Mucosa of stomach (tissue), 1 donor: ENCODE measurements around the gene KLRD1.

Source experiments
- H3K27me3 ChIP-seq: one replicate; pipeline ENCODE4 v1.7.0; 2013; ENCODE audit warnings: mild to moderate bottlenecking, low read length; ENCODE audit not compliant: control insufficient read depth, insufficient read depth
- H3K36me3 ChIP-seq: one replicate; pipeline ENCODE4 v1.7.0; 2013; ENCODE audit warnings: low read length; ENCODE audit not compliant: control insufficient read depth, insufficient read depth
- H3K4me1 ChIP-seq: one replicate; pipeline ENCODE4 v1.7.0; 2013; ENCODE audit warnings: mild to moderate bottlenecking, low read length; ENCODE audit not compliant: control insufficient read depth, insufficient read depth
- H3K4me3 ChIP-seq: one replicate; pipeline ENCODE4 v1.7.0; 2013; ENCODE audit warnings: low read length
- H3K9ac ChIP-seq: one replicate; pipeline ENCODE4 v1.7.0; 2013; ENCODE audit warnings: mild to moderate bottlenecking, low read length, moderate library complexity
- H3K9me3 ChIP-seq: one replicate; pipeline ENCODE4 v1.7.0; 2013; ENCODE audit warnings: mild to moderate bottlenecking, low read length, moderate library complexity; ENCODE audit not compliant: control insufficient read depth
- donor health status: Pancreatic carcinoma.

Gene KLRD1, protein sequence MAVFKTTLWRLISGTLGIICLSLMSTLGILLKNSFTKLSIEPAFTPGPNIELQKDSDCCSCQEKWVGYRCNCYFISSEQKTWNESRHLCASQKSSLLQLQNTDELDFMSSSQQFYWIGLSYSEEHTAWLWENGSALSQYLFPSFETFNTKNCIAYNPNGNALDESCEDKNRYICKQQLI

DNA sequence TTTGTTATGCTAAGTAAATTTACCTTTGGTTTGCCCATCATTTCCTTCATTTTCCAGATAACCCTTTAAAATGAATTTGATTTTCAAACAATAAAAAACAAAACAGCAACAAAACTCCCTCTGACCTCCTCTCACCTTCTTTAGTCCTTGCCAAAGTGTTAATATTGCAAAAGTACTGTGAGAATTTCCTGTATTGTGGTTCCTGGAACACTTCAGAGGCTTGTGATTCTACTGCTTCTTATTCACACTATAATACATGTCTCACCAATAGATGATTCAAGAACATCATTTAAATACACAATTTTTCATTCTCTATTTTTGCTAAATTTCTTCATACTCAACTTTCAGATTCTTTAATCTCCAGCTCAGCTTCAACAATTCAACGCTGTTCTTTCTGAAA is at the start of gene KLRD1:
Gene KLRD1 (plus strand): TSS at position 241 of the 400 bp plus-strand sequence. CDS start 208 bp downstream, outside the sequence.
- no peaks in the 10 kb centered on the region for H3K27me3 ChIP-seq
- H3K4me3 ChIP-seq = no peak within 1 kb of the TSS
- no peak within 1 kb of the TSS for H3K9ac ChIP-seq
- no peaks in the 10 kb centered on the region for H3K4me1 ChIP-seq
- H3K36me3 ChIP-seq = no peaks in the 10 kb centered on the region
- H3K9me3 ChIP-seq = no peaks in the 10 kb centered on the region

DNA sequence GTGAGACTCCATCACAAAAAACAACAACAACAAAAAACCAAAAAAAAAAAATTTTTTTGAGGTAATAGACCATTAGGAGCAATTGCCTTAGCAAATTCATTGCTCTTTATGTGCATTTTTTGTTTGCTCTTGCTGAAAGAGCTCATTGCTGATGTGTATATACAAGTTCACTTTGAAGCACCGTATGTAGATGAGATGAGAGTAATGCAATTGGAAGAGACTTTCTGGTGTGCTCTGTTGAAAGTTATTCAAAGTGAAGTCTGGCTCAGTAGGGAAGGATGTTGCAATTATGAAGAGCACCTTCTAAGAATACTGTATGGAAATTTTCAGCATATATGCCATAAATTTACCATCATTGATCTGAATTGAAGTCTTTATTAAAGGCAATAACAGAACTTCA is 46.7 kb upstream of the KLRD1 start:
- H3K4me3 ChIP-seq = no peak overlapping the region
- no peaks in the 10 kb centered on the region for H3K4me1 ChIP-seq
- H3K9ac ChIP-seq = no peak overlapping the region
- H3K36me3 ChIP-seq = no peaks in the 10 kb centered on the region
- H3K27me3 ChIP-seq = no peaks in the 10 kb centered on the region
- H3K9me3 ChIP-seq = no peaks in the 10 kb centered on the region

DNA sequence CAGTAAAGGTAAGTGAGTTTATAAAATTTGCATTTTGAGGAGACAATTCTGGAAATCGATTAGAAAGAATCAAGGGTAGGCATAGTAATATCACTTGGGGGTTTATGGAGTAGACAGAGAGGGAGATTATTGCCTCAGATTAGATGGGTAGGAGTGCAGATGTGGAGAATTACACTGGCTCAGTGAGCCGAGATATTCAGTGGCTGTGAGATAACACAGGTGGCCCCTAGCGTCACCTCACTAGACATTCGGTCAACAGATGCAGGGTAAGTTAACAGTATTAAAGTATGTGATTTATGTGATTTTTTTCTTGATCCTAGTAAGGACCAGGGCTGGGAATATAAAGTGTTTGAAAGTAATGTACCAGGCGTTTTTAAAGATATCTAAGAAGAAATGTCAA is 39.6 kb upstream of the KLRD1 start:
- Histone ChIP-seq H3K36me3 (no peaks in the 10 kb centered on the region), H3K9me3 (no peaks in the 10 kb centered on the region), H3K9ac (no peak overlapping the region), H3K4me3 (no peak overlapping the region), H3K4me1 (no peaks in the 10 kb centered on the region), H3K27me3 (no peaks in the 10 kb centered on the region)

DNA sequence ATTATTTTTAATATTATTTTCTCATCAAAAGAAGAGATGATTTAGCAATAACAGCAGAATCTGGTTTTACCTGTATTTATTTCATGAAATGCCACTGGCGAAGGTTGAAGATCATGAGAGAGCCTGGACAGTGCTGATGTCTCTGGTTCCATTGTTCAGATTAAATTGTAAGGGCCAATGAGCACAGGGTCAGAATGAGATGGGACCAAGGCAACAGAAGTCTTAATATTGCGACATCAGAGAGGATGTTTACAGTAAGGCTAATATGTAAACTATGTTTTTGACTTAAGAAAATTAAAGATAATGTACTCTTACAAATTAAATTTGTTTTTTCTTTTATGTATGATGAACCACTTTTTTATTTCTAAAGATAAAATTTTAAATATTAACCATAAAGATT is 35.2 kb upstream of the KLRD1 start:
- H3K36me3 ChIP-seq = no peaks in the 10 kb centered on the region
- H3K9me3 ChIP-seq = no peaks in the 10 kb centered on the region
- no peak overlapping the region for H3K4me3 ChIP-seq
- H3K27me3 ChIP-seq = no peaks in the 10 kb centered on the region
- no peaks in the 10 kb centered on the region for H3K4me1 ChIP-seq
- H3K9ac ChIP-seq = no peak overlapping the region

DNA sequence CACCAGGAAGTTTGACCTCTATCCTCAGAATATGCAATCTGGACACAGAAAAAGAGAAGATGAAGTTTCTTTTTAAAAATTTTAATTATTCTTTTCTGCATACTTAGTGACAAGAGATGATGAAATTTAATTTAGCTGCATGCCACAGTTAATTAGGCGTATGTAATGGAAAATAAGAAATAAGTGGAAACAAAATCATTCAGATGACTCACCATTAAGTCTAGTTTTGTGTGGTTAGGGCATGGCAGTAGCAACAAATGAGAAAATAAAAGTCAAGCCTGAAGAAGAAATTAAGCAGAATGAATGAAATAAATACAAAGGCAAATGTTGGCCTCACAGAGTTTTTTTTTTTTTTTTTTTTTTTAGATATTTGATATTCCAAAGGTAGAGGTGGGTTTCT is 30.9 kb upstream of the KLRD1 start:
- Histone ChIP-seq H3K9me3 (no peaks in the 10 kb centered on the region), H3K9ac (no peak overlapping the region), H3K4me1 (no peaks in the 10 kb centered on the region)

DNA sequence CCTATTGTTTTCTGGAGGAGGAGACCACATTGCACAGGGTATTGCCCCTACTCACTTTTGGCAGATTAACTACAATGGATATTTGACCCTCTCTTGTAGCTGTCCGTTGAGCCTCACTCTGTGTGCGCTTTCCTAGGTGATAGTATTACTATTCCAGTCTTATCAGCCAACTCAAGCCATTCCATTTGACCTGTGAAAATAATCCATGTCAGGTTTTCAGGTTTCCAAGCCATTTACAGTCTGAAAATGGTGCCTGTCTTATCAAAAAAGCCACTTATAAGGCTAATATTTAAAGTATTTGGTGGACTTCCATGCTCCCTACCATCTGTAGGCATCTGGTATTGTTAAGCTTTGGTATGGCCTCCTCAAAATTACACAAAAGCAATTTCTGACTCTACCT is 29.6 kb upstream of the KLRD1 start:
- Histone ChIP-seq H3K27me3 (no peaks in the 10 kb centered on the region), H3K4me1 (no peaks in the 10 kb centered on the region), H3K36me3 (no peaks in the 10 kb centered on the region), H3K4me3 (no peak overlapping the region), H3K9ac (no peak overlapping the region), H3K9me3 (no peaks in the 10 kb centered on the region)

More for the DNA sequence above, 30.9 kb upstream of the KLRD1 start:
- no peaks in the 10 kb centered on the region for H3K36me3 ChIP-seq
- no peak overlapping the region for H3K4me3 ChIP-seq
- H3K27me3 ChIP-seq = no peaks in the 10 kb centered on the region

DNA sequence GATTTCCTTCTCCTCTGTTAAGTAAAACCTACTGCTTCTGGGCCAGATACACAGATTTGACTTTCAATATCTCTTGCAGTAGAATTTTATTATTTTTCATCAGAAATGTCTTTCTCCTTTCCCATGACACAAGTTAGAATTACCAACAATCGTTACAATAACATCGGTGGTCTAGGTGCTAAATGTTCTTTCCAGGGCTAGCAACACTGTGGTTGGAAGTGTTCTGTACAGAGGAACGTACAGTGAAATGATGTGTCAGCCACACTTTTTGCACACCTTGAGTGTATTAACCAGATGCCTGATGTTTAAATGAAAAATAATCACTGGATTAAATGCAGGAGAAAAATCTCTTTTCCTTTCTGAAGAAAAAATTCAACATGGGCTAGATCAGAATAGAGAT is 27.7 kb upstream of the KLRD1 start:
- H3K36me3 ChIP-seq = no peaks in the 10 kb centered on the region
- no peaks in the 10 kb centered on the region for H3K4me1 ChIP-seq
- no peaks in the 10 kb centered on the region for H3K9me3 ChIP-seq
- no peak overlapping the region for H3K9ac ChIP-seq
- no peaks in the 10 kb centered on the region for H3K27me3 ChIP-seq
- no peak overlapping the region for H3K4me3 ChIP-seq

DNA sequence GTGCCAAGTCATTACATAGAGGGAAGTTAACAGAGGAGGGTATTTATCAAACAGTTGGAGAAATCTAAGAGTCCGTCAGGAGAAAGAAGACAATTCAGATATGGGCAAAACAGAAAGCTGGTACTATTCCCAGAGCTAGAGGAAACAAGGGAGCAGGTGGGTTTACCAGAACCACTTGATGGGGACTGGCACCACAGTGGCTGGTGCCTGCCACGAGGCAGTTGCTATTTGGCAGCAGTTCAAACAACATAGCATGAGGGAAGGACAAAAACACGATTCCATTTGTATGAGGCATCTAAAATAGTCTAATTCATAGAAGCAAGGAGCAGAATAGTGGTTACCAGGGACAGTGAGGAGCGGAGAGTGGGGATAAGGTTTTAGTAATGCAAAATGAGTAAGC is 24.6 kb upstream of the KLRD1 start:
- Histone ChIP-seq H3K9me3 (no peaks in the 10 kb centered on the region), H3K9ac (no peak overlapping the region), H3K4me1 (no peaks in the 10 kb centered on the region), H3K4me3 (no peak overlapping the region), H3K27me3 (no peaks in the 10 kb centered on the region), H3K36me3 (no peaks in the 10 kb centered on the region)

DNA sequence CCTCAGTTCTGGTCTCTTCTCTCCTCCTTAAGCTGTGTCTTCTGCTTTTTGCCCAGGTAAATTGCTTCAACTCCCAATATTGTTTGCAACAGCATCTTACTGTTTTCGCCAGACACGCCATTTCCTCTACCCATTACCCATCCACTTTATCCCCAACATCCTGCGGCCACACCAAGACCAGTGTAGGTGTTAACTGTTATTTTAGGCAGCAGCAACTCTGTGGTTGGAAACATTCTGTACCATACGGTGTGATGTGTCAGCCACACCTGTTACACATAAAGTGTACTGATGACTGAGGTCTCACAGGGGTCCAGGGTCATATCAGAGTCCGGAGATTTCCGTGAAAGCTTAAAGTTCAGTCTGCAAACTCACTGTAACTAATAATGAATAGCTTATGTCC is 21.8 kb upstream of the KLRD1 start:
- no peaks in the 10 kb centered on the region for H3K4me1 ChIP-seq
- no peaks in the 10 kb centered on the region for H3K36me3 ChIP-seq
- H3K27me3 ChIP-seq = no peaks in the 10 kb centered on the region
- no peaks in the 10 kb centered on the region for H3K9me3 ChIP-seq
- H3K4me3 ChIP-seq = no peak overlapping the region
- no peak overlapping the region for H3K9ac ChIP-seq

DNA sequence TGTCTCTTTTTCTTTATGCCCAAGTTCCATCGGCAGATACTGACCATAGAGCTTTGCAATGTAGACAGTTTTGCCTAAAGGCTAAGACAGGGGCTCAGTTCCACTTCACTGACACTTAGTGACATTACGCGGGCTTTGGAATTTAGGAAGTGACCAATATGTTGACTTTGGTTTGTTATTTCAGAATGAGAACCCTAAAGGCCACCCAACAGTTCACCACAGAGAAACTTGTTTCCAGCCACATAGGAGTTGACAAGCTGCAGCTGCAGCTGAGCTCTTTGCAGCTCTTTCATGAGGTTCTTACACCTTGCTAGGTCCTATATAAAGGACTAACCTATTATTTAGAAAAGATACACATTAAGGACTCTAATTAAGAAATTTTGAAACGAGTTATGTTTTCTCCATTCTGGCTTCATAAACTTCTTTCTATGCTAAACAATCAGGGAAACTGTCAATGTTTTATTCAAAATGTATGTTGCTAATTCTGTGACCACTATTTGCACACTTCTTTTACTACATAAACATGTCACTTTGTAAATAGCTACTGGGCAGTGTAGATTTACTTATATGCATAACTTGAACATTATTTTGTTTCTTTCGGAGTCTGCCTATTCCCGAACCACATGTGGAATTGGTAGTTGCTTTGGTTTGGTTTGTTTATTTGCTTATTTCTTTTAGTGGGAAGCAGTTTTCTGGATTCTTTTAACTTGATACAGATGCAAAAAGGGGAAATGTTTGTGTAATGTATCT is 18.5 kb upstream of the KLRD1 start:
- no peaks in the 10 kb centered on the region for H3K27me3 ChIP-seq
- H3K9ac ChIP-seq = no peak overlapping the region
- no peaks in the 10 kb centered on the region for H3K9me3 ChIP-seq
- H3K36me3 ChIP-seq = no peaks in the 10 kb centered on the region
- H3K4me3 ChIP-seq = no peak overlapping the region
- no peaks in the 10 kb centered on the region for H3K4me1 ChIP-seq

DNA sequence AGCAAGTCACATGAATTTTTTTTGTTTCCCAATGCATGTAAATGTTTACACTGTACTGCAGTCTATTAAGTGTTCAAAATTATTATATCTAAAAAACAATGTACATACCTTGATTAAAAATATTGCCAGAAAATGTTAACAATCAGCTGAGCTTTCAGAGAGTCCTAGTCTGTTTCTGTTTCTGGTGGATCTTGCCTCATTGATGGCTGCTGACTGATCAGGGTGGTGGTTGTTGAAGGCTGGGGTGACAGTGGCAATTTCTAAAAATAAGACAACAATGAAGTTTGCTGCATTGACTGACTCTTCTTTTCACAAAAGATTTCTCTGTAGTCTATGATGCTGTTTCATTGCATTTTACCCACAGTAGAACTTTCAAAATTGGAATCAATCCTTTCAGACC is 16.6 kb upstream of the KLRD1 start:
- Histone ChIP-seq H3K27me3 (no peaks in the 10 kb centered on the region), H3K9me3 (no peaks in the 10 kb centered on the region), H3K4me1 (no peaks in the 10 kb centered on the region), H3K36me3 (no peaks in the 10 kb centered on the region), H3K9ac (no peak overlapping the region), H3K4me3 (no peak overlapping the region)

DNA sequence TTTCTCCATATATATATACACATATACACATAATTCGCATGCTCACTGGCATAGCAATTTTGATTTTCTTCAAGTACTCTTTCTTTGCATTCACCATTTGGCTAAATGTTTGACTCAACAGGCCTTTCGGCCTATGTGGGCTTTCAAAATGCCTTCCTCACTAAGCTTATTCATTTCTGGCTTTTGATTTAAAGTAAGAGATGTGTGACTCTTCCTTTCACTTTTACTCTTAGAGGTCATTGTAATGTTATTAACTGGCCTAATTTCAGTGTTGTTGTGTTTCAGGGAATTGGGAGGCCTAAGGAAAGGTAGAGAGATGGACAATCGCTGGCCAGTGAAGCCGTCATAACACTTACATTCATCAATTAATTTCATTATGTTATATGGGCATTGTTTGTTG is 14.5 kb upstream of the KLRD1 start:
- Histone ChIP-seq H3K9me3 (no peaks in the 10 kb centered on the region), H3K27me3 (no peaks in the 10 kb centered on the region), H3K4me1 (no peaks in the 10 kb centered on the region), H3K9ac (no peak overlapping the region), H3K36me3 (no peaks in the 10 kb centered on the region), H3K4me3 (no peak overlapping the region)
